Calu3 (cell line): ENCODE data around the gene HRH1. TPM values are rescaled to one million over a fixed set of nuclear protein-coding genes. Genes with fewer than 3 reads are reported as not detected.

ENCODE experiments used
- BruUV-seq: library from RNA; stranded (reverse); fragments of 400-500 nt; replicated peaks from 2 replicates; lab custom pipeline; 2021; lab: Mats Ljungman, UMichigan
- CTCF ChIA-PET: fragments of 300-600 bp; sonication (Branson Sonifier 250); formaldehyde crosslinking; loops from one replicate; lab custom pipeline; 2022; ENCODE audit warnings: antibody characterized with exemption; lab: Charles Lee
- DNase-seq: peaks from one replicate; pipeline ENCODE4 v3.0.0; 2022
- H3K27ac Mint-ChIP-seq: one replicate; pipeline ENCODE4 v1.8.0; 2022; ENCODE audit warnings: mixed read lengths; ENCODE audit not compliant: unreplicated experiment
- H3K27me3 Mint-ChIP-seq: one replicate; pipeline ENCODE4 v1.8.0; 2022; ENCODE audit warnings: mixed read lengths; ENCODE audit not compliant: unreplicated experiment
- H3K36me3 Mint-ChIP-seq: one replicate; pipeline ENCODE4 v1.8.0; 2022; ENCODE audit warnings: mild to moderate bottlenecking, moderate library complexity, mixed read lengths; ENCODE audit not compliant: insufficient read depth, unreplicated experiment
- H3K4me1 Mint-ChIP-seq: one replicate; pipeline ENCODE4 v1.8.0; 2022; ENCODE audit warnings: mild to moderate bottlenecking, low read depth, mixed read lengths; ENCODE audit not compliant: unreplicated experiment
- H3K4me3 Mint-ChIP-seq: one replicate; pipeline ENCODE4 v1.8.0; 2022; ENCODE audit warnings: mild to moderate bottlenecking, low read depth, moderate library complexity, mixed read lengths; ENCODE audit not compliant: unreplicated experiment
- H3K9me3 Mint-ChIP-seq: one replicate; pipeline ENCODE4 v1.8.0; 2022; ENCODE audit warnings: low read depth, mixed read lengths; ENCODE audit not compliant: unreplicated experiment
- intact Hi-C: fragments of 100-400 bp; cut with micrococcal nuclease; formaldehyde crosslinking; loops from one replicate; pipeline ENCODE4 v1.10.0; 2022; ENCODE audit not compliant: unreplicated experiment
- total RNA-seq: library from RNA; stranded (reverse); gene quantifications from 2 replicates; pipeline ENCODE4 v1.2.3, GENCODE V29; 2022
- TF ChIP-seq, protein P1 (sequence below): fragments of 200-600 bp; IDR thresholded peaks from one replicate; pipeline ENCODE4 v1.8.0; 2022; ENCODE audit warnings: antibody characterized with exemption; ENCODE audit not compliant: unreplicated experiment

The HRH1 gene
- total RNA-seq, 1 experiment from 2014 or later, result 9.1 TPM

DNA sequence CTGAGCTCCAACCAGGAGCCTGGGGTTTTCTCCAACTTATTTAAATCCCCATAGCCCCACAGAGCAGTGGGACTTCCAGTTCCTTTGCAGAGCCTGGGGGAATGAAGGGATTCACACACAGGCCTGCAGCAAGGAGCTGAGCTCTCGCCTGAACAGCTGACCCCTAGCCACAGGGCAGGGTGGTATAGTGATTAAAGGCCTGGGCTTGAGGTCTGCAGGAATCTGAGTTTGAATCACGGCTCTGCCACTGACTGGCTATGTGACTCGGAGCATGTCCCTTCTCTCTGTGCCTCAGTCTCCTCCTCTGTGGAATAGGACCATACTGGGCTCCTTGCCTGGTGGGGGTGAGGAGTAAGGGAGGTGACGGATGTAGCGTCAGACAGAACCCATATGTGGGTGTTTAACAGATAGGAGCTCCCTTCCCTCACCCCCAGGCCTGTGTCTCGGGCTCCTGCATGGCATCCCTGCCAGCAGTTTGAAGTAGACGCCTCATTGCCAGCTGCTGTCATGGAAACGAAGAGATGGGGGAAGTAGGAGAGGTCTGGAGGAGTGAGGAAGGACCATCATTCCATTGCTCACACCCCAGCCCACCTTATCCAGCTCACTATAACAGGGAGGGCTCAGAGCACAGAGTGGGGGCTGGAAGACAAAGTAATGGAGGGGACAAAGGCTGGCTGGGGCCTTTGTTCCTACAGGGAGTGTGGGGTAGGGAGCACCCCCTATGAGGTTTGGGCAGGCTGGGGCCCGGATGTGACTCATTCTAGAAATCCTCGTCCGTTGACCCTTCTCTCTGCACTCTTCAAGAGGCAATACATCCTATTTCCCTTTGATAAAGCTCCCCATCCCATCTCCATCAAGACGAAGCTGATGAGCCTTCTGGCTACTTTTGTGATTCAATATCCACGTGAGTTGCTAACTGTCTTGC is 14.8 kb downstream of the HRH1 start:
- Mint-ChIP-seq H3K27me3 (peaks cover 72% of the 10 kb centered on the region), H3K4me1 (peaks cover 7% of the 10 kb centered on the region), H3K9me3 (no peaks in the 10 kb centered on the region), H3K27ac (no peak overlapping the region), H3K36me3 (no peaks in the 10 kb centered on the region), H3K4me3 (no peak overlapping the region)
- BruUV-seq, result no TSS peak
- DNase-seq, result no peak
- CTCF ChIA-PET, result no interaction called here
- TF ChIP-seq, protein P1, sequence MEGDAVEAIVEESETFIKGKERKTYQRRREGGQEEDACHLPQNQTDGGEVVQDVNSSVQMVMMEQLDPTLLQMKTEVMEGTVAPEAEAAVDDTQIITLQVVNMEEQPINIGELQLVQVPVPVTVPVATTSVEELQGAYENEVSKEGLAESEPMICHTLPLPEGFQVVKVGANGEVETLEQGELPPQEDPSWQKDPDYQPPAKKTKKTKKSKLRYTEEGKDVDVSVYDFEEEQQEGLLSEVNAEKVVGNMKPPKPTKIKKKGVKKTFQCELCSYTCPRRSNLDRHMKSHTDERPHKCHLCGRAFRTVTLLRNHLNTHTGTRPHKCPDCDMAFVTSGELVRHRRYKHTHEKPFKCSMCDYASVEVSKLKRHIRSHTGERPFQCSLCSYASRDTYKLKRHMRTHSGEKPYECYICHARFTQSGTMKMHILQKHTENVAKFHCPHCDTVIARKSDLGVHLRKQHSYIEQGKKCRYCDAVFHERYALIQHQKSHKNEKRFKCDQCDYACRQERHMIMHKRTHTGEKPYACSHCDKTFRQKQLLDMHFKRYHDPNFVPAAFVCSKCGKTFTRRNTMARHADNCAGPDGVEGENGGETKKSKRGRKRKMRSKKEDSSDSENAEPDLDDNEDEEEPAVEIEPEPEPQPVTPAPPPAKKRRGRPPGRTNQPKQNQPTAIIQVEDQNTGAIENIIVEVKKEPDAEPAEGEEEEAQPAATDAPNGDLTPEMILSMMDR, result no peak
- intact Hi-C loops, result no loop called here

DNA sequence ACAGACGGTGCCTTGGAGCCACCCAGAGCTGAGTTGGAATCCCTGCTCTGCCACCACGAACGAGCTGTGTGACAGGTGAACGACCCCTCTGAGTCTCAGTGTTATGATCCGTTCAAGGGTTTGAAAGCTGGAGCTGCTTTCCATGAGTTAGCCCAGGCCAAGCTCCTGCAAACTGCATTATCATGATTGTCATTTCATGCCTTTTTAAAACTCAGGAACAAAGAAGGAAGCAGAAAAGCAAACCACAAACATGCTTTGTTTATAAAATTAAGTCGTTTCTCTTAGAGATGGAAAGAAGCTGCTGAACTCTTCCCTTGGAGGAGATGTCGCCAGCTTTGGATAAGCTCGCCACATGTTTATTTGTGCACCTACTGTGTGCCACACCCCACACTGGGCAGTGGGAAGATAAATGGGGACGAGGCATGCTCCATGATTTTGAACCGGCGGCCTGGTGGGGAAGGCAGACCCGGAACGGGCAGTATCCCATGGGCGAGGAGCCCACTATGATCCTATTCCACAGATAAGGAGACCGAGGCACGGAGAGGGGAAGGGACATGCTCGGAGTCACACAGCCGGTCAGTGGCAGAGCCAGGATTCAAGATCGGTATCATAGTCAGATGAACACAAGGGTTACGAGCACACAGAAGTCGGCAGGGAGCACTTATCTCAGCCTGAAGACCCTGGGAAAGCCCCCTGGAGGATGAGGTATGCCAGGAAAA is 15.9 kb downstream of the HRH1 start:
- Mint-ChIP-seq H3K4me1 (peaks cover 7% of the 10 kb centered on the region), H3K27ac (no peak overlapping the region), H3K36me3 (no peaks in the 10 kb centered on the region), H3K27me3 (peaks cover 71% of the 10 kb centered on the region), H3K9me3 (no peaks in the 10 kb centered on the region), H3K4me3 (no peak overlapping the region)
- intact Hi-C loops, result no loop called here
- TF ChIP-seq, protein P1, result no peak
- no TSS peak for BruUV-seq
- CTCF ChIA-PET, result no interaction called here
- DNase-seq, result no peak

DNA sequence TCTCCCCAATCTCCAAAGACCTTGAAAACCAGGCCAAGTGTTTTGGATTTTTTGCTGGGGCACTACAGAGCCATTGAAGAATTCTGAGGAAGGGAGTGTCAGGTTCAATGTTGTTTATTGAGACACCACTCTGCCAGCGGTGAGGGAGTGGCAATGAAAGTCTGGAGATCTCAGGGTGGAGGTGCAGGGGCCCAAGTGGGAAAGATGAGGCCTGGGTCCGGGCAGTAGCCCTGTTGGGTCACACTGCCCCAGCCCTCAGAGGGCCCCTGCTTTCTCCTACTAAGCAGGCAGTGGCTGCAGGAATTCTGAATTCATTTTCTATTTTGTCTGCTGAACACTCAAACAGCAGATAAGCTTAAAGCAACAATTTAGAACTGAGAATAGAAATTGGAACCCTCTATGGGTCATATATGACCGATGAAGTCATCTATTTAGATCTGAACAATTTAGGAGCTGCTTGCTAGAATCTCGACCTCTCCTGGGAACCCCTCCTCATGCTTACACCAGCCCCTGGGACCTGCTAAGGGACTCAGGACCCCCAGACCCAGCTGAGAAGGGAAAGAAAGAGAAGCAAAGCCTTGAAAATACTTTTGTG is 17.9 kb downstream of the HRH1 start:
- DNase-seq, result no peak
- H3K9me3 Mint-ChIP-seq, result no peaks in the 10 kb centered on the region
- intact Hi-C loops, result no loop called here
- H3K4me1 Mint-ChIP-seq, result peaks cover 7% of the 10 kb centered on the region
- TF ChIP-seq, protein P1, result no peak
- no peak overlapping the region for H3K27ac Mint-ChIP-seq
- CTCF ChIA-PET, result interaction anchor here (0.6 to 0.7 kb wide), 2 partner anchors 108 to 117 kb away, joined by 4 read pairs; no protein-coding TSS in a partner anchor
- no peak overlapping the region for H3K4me3 Mint-ChIP-seq
- no peaks in the 10 kb centered on the region for H3K36me3 Mint-ChIP-seq
- BruUV-seq, result no TSS peak
- peaks cover 59% of the 10 kb centered on the region for H3K27me3 Mint-ChIP-seq

DNA sequence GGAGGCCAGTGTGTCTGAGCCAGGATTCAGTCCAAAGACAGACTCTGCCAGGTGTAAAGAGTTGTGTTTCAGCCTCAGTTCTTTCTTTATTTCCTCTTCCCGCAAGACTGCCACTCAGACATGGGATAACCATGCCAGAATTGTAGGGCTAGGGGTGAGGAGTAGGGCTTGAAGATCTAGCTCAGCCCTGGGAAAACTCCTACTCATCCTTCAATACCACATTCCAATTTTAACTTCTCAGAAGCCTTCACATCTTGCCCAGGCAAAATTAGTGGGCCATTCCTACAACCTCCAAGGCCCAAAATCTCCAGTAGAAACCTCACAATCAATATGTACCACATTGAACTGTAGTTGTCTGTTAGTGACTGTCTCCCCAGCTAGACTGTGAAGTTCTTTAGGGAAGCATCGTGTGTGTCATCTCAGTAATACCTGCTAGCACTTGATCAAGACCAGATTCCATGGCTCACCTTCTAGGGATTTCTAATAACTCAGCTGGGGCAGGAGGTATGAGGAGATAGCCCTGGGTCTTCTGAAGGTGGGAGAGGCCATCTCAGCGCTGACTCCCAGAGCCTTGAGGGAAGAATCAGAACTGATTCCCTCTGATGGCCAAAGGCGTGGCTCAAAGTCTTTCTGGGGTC is 19.7 kb downstream of the HRH1 start:
- CTCF ChIA-PET, result no interaction called here
- intact Hi-C loops, result no loop called here
- H3K4me1 Mint-ChIP-seq, result peaks cover 7% of the 10 kb centered on the region
- BruUV-seq, result no TSS peak
- H3K36me3 Mint-ChIP-seq, result no peaks in the 10 kb centered on the region
- no peaks in the 10 kb centered on the region for H3K9me3 Mint-ChIP-seq
- no peak overlapping the region for H3K4me3 Mint-ChIP-seq
- no peak for DNase-seq
- no peak overlapping the region for H3K27ac Mint-ChIP-seq
- TF ChIP-seq, protein P1, result no peak
- H3K27me3 Mint-ChIP-seq, result peaks cover 47% of the 10 kb centered on the region
